Stomach (tissue), 9 donors: ENCODE data around the gene PDXK. TPM values are rescaled to one million over a fixed set of nuclear protein-coding genes. Genes with fewer than 3 reads are reported as not detected.

Experiments
- DNase-seq, 2 donors: peaks; one replicate each; pipeline versions ENCODE4 v3.0.0 to v3.0.0-alpha.2; 2013 to 2019
- H3K27ac ChIP-seq, 5 donors: fragments of 200-600 bp in 4 of 5; sonication (generic) in 4 of 5; one replicate each; pipeline ENCODE4 v1.5.1; 2013 to 2019; ENCODE audit warnings: mild to moderate bottlenecking in 1 of 5, moderate library complexity in 1 of 5
- H3K27me3 ChIP-seq, 3 donors: fragments of 200-600 bp; sonication (generic); one replicate each; pipeline ENCODE4 v1.5.1; 2017 to 2019; ENCODE audit warnings: mixed run types in 1 of 3
- H3K36me3 ChIP-seq, 4 donors: fragments of 200-600 bp; sonication (generic); 1 replicate in 3 of 4; 2 replicates in 1 of 4; pipeline ENCODE4 v1.5.1; 2016 to 2019
- H3K4me1 ChIP-seq, 4 donors: fragments of 200-600 bp; sonication (generic); one replicate each; pipeline ENCODE4 v1.5.1; 2016 to 2019
- H3K4me3 ChIP-seq, 4 donors: fragments of 200-600 bp; sonication (generic) in 3 of 4; one replicate each; pipeline ENCODE4 v1.5.1; 2016 to 2019; ENCODE audit warnings: mild to moderate bottlenecking in 1 of 4
- H3K9me3 ChIP-seq, 4 donors: fragments of 200-600 bp; sonication (generic); one replicate each; pipeline ENCODE4 v1.5.1; 2016 to 2019
- EP300 ChIP-seq: sonication (generic); formaldehyde crosslinking; IDR thresholded peaks from one replicate; pipeline ENCODE4 v1.6.1; 2017; ENCODE audit warnings: antibody characterized with exemption
- POLR2A ChIP-seq, 4 donors: fragments of 450-650 bp; IDR thresholded peaks; one replicate each; pipeline ENCODE4 v1.6.1; 2016; ENCODE audit warnings: antibody characterized with exemption in 4 of 4, control low read depth in 2 of 4, mild to moderate bottlenecking in 1 of 4, moderate library complexity in 1 of 4
- POLR2AphosphoS5 ChIP-seq, 3 donors: sonication (generic); formaldehyde crosslinking; IDR thresholded peaks; one replicate each; pipeline ENCODE4 v1.6.1; 2016; ENCODE audit warnings: antibody characterized with exemption in 3 of 3
- WGBS, 5 donors: extraction: QIAGEN DNeasy Blood & Tissue Kit in 3 of 5; methylation state at CpG; one replicate each; pipeline versions ENCODE4 v1.1.5 to v1.1.7; 2013 to 2018; 5-methylcytosine and 5-hydroxymethylcytosine counted together
- intact Hi-C: fragments of 100-400 bp; cut with DNase I; formaldehyde crosslinking; loops from one replicate; pipeline ENCODE4 v1.15.1; 2023; ENCODE audit warnings: low total_unique reads
- polyA plus RNA-seq, 3 donors: library from polyadenylated mRNA; stranded (reverse); fragments of 200-250 nt; gene quantifications; one replicate each; pipeline ENCODE4 v1.2.3, GENCODE V29; 2013
- total RNA-seq, 5 donors: library from RNA; depleted of rRNA; stranded (reverse); fragments of >200 nt; gene quantifications; one replicate each; pipeline versions ENCODE4 v1.1.0 to v1.2.3, GENCODE V29; 2014 to 2016
- TF ChIP-seq, protein P1 (sequence below), 7 experiments: fragments of 450-650 bp in 4 of 7; fragments of 200-600 bp in 3 of 7; sonication (generic) in 3 of 7; IDR thresholded peaks; one replicate each; pipeline ENCODE4 v1.5.1; 2016 to 2019; ENCODE audit warnings: antibody characterized with exemption in 7 of 7, control low read depth in 2 of 7, mild to moderate bottlenecking in 1 of 7
- donor health status: healthy with polysubstance abuse.
- donor health status: Bipolar disorder and iron deficiency.
- donor health status: healthy.

Gene PDXK
- total and polyA plus RNA-seq, 8 donors, result 36.7 to 139 (median 52.3) TPM

DNA sequence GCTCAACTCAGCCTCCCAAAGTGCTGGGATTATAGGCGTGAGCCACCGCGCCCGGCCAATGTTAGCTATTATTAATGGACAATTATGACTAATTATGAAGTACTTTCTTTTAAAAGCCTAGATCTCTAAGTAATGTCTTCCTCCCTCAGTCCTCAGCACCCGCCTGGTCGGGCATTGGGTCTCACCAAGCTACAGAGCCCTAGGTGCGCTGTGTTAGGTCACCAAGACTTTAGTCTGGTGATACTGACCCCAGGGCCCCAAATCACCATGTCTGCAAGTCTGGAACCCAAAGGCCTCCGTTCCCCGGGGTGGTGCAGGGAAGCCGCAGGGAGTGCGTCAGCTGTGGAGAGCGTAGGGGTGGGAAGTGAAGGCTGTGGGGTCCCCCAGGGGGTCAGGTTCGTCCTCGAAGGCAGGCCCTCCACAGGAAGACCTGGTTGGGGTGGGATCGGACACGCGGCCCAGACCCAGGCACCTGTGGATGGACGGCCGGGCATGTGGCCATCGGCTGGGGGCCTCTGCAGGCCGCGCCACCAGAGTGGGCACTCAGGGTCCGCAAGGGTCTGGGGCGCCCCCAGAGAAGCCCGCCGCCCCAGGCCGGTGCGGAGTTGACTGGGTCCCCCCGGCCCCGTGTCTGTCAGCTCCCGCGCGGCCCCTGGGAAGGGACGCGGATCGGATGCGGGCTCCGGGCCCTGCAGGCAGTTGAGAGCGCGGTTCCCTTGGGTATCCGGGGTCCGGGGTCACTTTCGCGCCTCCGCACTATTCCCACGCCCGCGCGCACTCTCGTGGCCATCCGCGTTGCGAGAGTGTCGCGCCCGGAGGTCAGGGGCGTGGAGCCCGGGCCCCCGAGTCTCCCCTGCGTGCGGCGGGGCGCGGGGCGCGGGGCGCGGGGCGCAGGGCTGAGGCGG is 710 bp upstream of the PDXK start:
- Histone ChIP-seq H3K36me3 (peaks cover 0 to 2% (median under 1%) of the 10 kb centered on the region in 4 donors), H3K4me1 (peaks cover 18 to 39% (median 38%) of the 10 kb centered on the region in 4 donors), H3K4me3 (peak overlapping the region; percentile 85 to 97 (median 92)), H3K27me3 (no peaks in the 10 kb centered on the region), H3K9me3 (no peaks in the 10 kb centered on the region), H3K27ac (peak overlapping the region; percentile 93 to 97 (median 94))
- intact Hi-C loops, result no loop called here
- 25 to 79% (median 28%) methylated on average over 15 to 70 of the region's 70 CpGs for WGBS, 5 donors
- DNase-seq, result no peak
- TF ChIP-seq, protein P1, sequence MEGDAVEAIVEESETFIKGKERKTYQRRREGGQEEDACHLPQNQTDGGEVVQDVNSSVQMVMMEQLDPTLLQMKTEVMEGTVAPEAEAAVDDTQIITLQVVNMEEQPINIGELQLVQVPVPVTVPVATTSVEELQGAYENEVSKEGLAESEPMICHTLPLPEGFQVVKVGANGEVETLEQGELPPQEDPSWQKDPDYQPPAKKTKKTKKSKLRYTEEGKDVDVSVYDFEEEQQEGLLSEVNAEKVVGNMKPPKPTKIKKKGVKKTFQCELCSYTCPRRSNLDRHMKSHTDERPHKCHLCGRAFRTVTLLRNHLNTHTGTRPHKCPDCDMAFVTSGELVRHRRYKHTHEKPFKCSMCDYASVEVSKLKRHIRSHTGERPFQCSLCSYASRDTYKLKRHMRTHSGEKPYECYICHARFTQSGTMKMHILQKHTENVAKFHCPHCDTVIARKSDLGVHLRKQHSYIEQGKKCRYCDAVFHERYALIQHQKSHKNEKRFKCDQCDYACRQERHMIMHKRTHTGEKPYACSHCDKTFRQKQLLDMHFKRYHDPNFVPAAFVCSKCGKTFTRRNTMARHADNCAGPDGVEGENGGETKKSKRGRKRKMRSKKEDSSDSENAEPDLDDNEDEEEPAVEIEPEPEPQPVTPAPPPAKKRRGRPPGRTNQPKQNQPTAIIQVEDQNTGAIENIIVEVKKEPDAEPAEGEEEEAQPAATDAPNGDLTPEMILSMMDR (IDR thresholded peaks at IDR 0.05), result no peak
- no peak for TF ChIP-seq POLR2AphosphoS5 (IDR thresholded peaks at IDR 0.05)
- TF ChIP-seq EP300, result no peak
- TF ChIP-seq POLR2A (IDR thresholded peaks at IDR 0.05), result no peak

DNA sequence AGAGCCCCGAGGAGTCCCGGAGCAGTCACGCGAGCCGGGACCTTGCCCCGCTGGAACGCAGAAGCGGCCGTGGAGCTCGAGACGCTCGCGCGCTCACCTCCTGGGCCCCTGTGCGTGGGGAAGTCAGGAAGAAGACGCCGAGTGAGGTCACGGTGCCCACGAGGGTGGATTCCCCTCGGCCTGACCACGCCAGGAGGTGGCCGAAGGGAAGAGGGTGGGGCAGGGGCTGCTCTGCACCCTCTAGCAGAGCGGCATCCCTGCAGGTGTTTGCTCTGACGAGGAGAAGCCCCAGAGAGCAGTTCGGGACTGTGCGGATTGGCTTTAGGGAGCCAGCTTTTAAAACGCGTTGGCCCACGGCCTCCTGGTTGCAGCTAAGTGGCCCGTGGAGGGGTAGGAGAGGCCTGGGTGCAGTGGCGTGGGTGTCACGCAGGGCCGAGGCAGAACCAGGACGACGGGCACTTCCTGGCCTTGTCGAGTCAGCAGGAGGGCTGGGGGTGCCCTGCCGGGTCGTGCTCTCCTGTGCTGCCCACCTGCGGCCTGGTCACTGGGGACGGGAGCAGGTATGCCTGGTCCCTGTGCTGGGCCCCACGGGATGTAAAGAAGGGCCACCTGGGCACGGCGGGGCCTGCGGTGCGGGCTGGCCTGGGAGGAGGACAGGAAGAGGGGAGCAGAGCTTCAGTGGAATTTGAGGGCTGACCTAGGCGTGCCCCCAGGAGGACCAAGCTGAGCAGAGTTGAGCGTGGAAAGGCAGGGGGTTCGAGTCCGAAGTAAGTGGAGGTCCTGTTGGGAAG is 1.0 kb downstream of the PDXK start:
- 5 to 21% (median 8%) methylated on average over 18 to 49 of the region's 49 CpGs for WGBS, 5 donors

DNA sequence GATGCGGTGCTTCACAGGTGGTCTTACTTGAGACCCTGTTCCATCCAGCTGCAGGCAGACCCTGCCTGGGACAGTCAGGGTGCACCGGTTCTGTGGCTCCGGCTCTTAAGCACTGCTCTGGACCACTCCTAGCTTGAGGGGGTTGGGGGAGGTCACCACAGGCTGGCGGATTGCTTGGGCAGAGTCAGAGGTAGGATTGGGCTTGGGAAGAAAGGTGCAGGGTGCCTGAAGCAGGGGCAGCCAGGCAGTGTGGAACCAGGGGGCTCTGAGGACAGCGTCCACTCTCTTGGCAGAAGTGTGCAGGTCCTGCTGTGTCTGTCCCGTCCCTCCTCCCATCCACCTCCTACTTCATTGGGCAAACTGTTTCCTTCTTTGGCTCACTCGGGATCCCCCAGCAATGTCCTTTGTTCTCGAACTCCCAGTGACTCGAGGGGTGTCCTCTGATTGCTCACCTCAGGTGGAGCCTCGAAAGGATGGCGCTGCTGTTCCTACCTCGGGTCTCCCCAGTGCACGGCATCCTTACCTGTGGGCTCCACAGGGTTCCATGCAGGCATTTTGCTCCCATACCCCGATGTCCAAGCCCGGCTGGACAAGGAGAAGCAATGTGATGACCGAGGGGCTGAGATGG is 1.7 kb downstream of the PDXK start:
- no peak for TF ChIP-seq POLR2AphosphoS5 (IDR thresholded peaks at IDR 0.05)
- no peak for TF ChIP-seq POLR2A (IDR thresholded peaks at IDR 0.05)
- TF ChIP-seq EP300, result no peak
- TF ChIP-seq, protein P1 (IDR thresholded peaks at IDR 0.05), result no peak
- intact Hi-C loops, result no loop called here
- Histone ChIP-seq H3K4me1 (peaks cover 23 to 61% (median 49%) of the 10 kb centered on the region in 4 donors), H3K27me3 (no peaks in the 10 kb centered on the region), H3K9me3 (no peaks in the 10 kb centered on the region), H3K36me3 (peaks cover 9 to 13% (median 11%) of the 10 kb centered on the region in 4 donors), H3K4me3 (peak overlapping the region; percentile 85 to 97 (median 92)), H3K27ac (peak overlapping the region in 4 of 5 donors; percentile 93 to 97 (median 94))
- WGBS, 5 donors, result 46 to 65% (median 55%) methylated on average over 16 of the region's 16 CpGs
- peak in 1 of 2 donors; percentile 21 for DNase-seq

More for the DNA sequence above, 1.0 kb downstream of the PDXK start:
- TF ChIP-seq EP300, result no peak
- TF ChIP-seq POLR2A (IDR thresholded peaks at IDR 0.05), result no peak
- no peak for TF ChIP-seq POLR2AphosphoS5 (IDR thresholded peaks at IDR 0.05)
- TF ChIP-seq, protein P1 (IDR thresholded peaks at IDR 0.05), result no peak
- Histone ChIP-seq H3K27ac (peak overlapping the region; percentile 93 to 97 (median 94)), H3K4me1 (peaks cover 18 to 54% (median 42%) of the 10 kb centered on the region in 4 donors), H3K9me3 (no peaks in the 10 kb centered on the region), H3K27me3 (no peaks in the 10 kb centered on the region), H3K4me3 (peak overlapping the region; percentile 85 to 97 (median 92)), H3K36me3 (peaks cover 9 to 13% (median 11%) of the 10 kb centered on the region in 4 donors)
- intact Hi-C loops, result no loop called here
- DNase-seq, result peak; percentile 39 to 58
